Measurements from ENCODE around the gene C1QL2.

GRCh38 chr2:119169717-119170116, 11.2 kb upstream of the C1QL2 start:
- TF ChIP-seq, protein P1, sequence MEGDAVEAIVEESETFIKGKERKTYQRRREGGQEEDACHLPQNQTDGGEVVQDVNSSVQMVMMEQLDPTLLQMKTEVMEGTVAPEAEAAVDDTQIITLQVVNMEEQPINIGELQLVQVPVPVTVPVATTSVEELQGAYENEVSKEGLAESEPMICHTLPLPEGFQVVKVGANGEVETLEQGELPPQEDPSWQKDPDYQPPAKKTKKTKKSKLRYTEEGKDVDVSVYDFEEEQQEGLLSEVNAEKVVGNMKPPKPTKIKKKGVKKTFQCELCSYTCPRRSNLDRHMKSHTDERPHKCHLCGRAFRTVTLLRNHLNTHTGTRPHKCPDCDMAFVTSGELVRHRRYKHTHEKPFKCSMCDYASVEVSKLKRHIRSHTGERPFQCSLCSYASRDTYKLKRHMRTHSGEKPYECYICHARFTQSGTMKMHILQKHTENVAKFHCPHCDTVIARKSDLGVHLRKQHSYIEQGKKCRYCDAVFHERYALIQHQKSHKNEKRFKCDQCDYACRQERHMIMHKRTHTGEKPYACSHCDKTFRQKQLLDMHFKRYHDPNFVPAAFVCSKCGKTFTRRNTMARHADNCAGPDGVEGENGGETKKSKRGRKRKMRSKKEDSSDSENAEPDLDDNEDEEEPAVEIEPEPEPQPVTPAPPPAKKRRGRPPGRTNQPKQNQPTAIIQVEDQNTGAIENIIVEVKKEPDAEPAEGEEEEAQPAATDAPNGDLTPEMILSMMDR (IDR thresholded peaks at IDR 0.05), result no peak
- TF ChIP-seq POLR2A (IDR thresholded peaks at IDR 0.05), result no peak
